ENCODE data around the gene ADA.

Gene ADA

GRCh38 chr20:44643596-44644229 is 7.8 kb downstream of the ADA start:
- DNase-seq, result no peak

GRCh38 chr20:44643154-44643519 is 8.4 kb downstream of the ADA start:
- no peak for DNase-seq

- no peak for DNase-seq
Measured at GRCh38 chr20:44642203-44643153, 9.0 kb downstream of the ADA start.

GRCh38 chr20:44641325-44641724 is 10.2 kb downstream of the ADA start:
- DNase-seq, result no peak

- no peak for DNase-seq
Measured at GRCh38 chr20:44640522-44640921, 11.0 kb downstream of the ADA start.

- DNase-seq, result no peak
Measured at GRCh38 chr20:44637522-44638372, 13.8 kb downstream of the ADA start.

- DNase-seq, result no peak
Measured at GRCh38 chr20:44637042-44637441, 14.5 kb downstream of the ADA start.

- DNase-seq, result no peak
Measured at GRCh38 chr20:44635877-44636276, 15.6 kb downstream of the ADA start.

- no peak for DNase-seq
Measured at GRCh38 chr20:44633872-44634600, 17.5 kb downstream of the ADA start.

- DNase-seq, result no peak
Measured at GRCh38 chr20:44633187-44633810, 18.2 kb downstream of the ADA start.

GRCh38 chr20:44632103-44632752 is 19.3 kb downstream of the ADA start:
- DNase-seq, result no peak

GRCh38 chr20:44630297-44630696 is 21.2 kb downstream of the ADA start:
- DNase-seq, result no peak

GRCh38 chr20:44629542-44629941 is 22.0 kb downstream of the ADA start:
- no peak for DNase-seq

- no peak for DNase-seq
Measured at GRCh38 chr20:44629017-44629385, 22.5 kb downstream of the ADA start.

- no peak for DNase-seq
Measured at GRCh38 chr20:44627364-44628010, 24.0 kb downstream of the ADA start.

GRCh38 chr20:44626278-44626677 is 25.2 kb downstream of the ADA start:
- no peak for DNase-seq

GRCh38 chr20:44625361-44625760 is 26.1 kb downstream of the ADA start:
- no peak for DNase-seq

GRCh38 chr20:44624743-44625271 is 26.7 kb downstream of the ADA start:
- DNase-seq, result no peak

GRCh38 chr20:44624152-44624551 is 27.3 kb downstream of the ADA start:
- no peak for DNase-seq

- DNase-seq, result no peak
Measured at GRCh38 chr20:44622501-44623270, 28.8 kb downstream of the ADA start.

Measured in SIG-M5 (cell line).